ENCODE data around the gene MEGF8. TPM values are rescaled to one million over a fixed set of nuclear protein-coding genes. Genes with fewer than 3 reads are reported as not detected.

Gene MEGF8
- total and polyA plus RNA-seq, 2 of the 8 experiments (the other 6 are each of a cell fraction or from before 2014, with no cell fraction given): 13.0 to 23.7 TPM

DNA sequence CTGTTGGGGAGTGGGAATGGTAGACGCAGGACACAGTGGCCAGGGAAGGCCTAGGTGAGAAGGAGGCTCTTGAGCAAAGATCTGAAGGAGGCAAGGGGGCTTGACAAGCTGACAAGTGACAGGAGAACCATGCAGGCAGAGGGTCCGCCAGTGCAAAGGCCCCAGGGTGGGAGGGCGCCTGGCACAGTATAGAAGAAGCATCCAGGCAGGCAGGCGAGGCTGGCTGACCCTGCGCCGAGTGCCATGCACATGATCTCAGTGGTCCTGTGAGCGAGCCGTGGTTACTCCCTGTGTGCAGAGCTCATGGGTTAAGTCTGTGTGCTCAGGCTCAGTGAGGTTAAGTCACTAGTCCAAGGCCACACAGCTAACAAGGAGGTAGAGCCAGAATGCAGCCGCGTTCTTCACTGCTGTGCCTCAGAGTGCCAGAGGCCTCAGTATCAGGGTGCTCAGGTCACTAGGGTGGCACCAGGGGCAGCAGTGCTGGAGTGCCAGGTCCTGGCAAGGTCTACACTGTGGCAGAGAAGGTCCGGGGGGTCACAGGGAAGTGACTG, 49.5 kb downstream of the MEGF8 start:
- ChIA-PET POLR2A (ENCODE audit: partially characterized antibody) (interaction anchor here (2.2 kb wide), 1 partner anchor 21 kb away, joined by 5 read pairs; no protein-coding TSS in a partner anchor), CTCF (ENCODE audit: partially characterized antibody) (no interaction called here)
- Histone ChIP-seq H3K27me3 (replicated peaks in 1 of 4; ENCODE audit: control insufficient read depth in 3 of 4, extremely low read depth in 1 of 4, insufficient read depth in 3 of 4, low read length in 3 of 4) (no peaks in the 10 kb centered on the region; a peak in 1 of 7 replicates), H3K9me3 (ENCODE audit: insufficient read depth in 2 of 2, low read depth in 1 of 2, low read length in 1 of 2) (no peaks in the 10 kb centered on the region), H4K5ac (ENCODE audit: insufficient read length, low read depth, low read length) (no peak overlapping the region), H3K14ac (ENCODE audit: insufficient read length) (no peak overlapping the region), H4K8ac (ENCODE audit: extremely low read depth, insufficient read depth, low read length) (no peak overlapping the region), H2AFZ (ENCODE audit: low read length) (no peak overlapping the region), H4K20me1 (replicated peaks in 1 of 2; ENCODE audit: control insufficient read depth in 1 of 2, insufficient read depth in 2 of 2, low read length in 2 of 2) (no peaks in the 10 kb centered on the region), H3K4me2 (ENCODE audit: insufficient read depth in 1 of 2, low read depth in 2 of 2, low read length in 2 of 2) (no peak overlapping the region), H3K56ac (replicated peaks; ENCODE audit: insufficient read length, low read depth, low read length) (no peak overlapping the region), H2BK20ac (ENCODE audit: low read length) (no peak overlapping the region), H3K4ac (replicated peaks; ENCODE audit: insufficient read length, low read depth, low read length) (no peak overlapping the region), H2BK5ac (ENCODE audit: low read depth, low read length) (peak overlapping the region; percentile 37; the same call in 1 of the 2 replicates), H3K27ac (ENCODE audit: low read depth, low read length) (no peak overlapping the region), H3K4me1 (replicated peaks in 1 of 4; ENCODE audit: control insufficient read depth in 3 of 4, insufficient read depth in 4 of 4, low read length in 3 of 4) (peaks cover 6 to 15% (median 8%) of the 10 kb centered on the region in 4 experiments), H4K91ac (replicated peaks; ENCODE audit: insufficient read length, low read length) (no peak overlapping the region), H3K23me2 (ENCODE audit: low read depth, low read length) (no peaks in the 10 kb centered on the region; the same call in 1 of the 2 replicates), H2BK120ac (replicated peaks; ENCODE audit: low read depth, low read length) (no peak overlapping the region), H2BK12ac (ENCODE audit: low read depth, low read length) (no peak overlapping the region), H3K79me1 (ENCODE audit: low read depth, low read length) (no peaks in the 10 kb centered on the region; the same call in 1 of the 2 replicates), H3K79me2 (ENCODE audit: control insufficient read depth in 1 of 2, insufficient read depth in 2 of 2, low read length in 2 of 2) (no peaks in the 10 kb centered on the region), H2BK15ac (ENCODE audit: low read length) (no peak overlapping the region), H3K36me3 (ENCODE audit: control insufficient read depth in 2 of 4, insufficient read depth in 4 of 4, low read length in 3 of 4) (peaks cover 0 to 7% (median 0%) of the 10 kb centered on the region in 4 experiments; a peak in 3 of 8 replicates), H3K23ac (ENCODE audit: insufficient read length) (no peak overlapping the region), H3K4me3 (ENCODE audit: extremely low read depth in 1 of 4, insufficient read depth in 2 of 4, low read depth in 3 of 4, low read length in 4 of 4) (no peak overlapping the region), H3K18ac (ENCODE audit: extremely low read depth, low read length) (no peak overlapping the region), H3K9ac (replicated peaks in 1 of 4; ENCODE audit: extremely low read depth in 1 of 4, low read depth in 3 of 4, low read length in 3 of 4) (no peak overlapping the region), H2AK5ac (ENCODE audit: low read depth, low read length) (no peak overlapping the region)
- no peak for DNase-seq (ENCODE audit: low read depth in 1 of 2, low spot score in 2 of 2)
- FAIRE-seq: no peak
- WGBS, 2 experiments (ENCODE audit: extremely low coverage in 1 of 2, insufficient coverage in 1 of 2, insufficient read length in 1 of 2, insufficient replicate concordance in 2 of 2, low coverage in 1 of 2, low lambda C conversion rate in 2 of 2, missing lambda C conversion rate in 1 of 2): 99% methylated on average over 9 of the region's 11 CpGs; no CpG with 5 or more reads in 1 of the 2 experiments
- TF ChIP-seq SAP30 (IDR thresholded peaks at IDR 0.05; ENCODE audit: insufficient read depth, insufficient replicate concordance, low read length) (no peak), POLR2AphosphoS5 (IDR thresholded peaks at IDR 0.05; ENCODE audit: low read depth, low read length) (no peak), ASH2L (IDR thresholded peaks at IDR 0.05; ENCODE audit: low read length) (no peak), TBP (IDR thresholded peaks at IDR 0.05; ENCODE audit: low read depth, low read length) (no peak), TCF12 (IDR thresholded peaks at IDR 0.05; ENCODE audit: low read depth, low read length) (no peak), JUN (IDR thresholded peaks at IDR 0.05; ENCODE audit: low read depth, low read length) (no peak), RNF2 (IDR thresholded peaks at IDR 0.05; ENCODE audit: borderline replicate concordance, low read depth, low read length, missing control alignments, poor library complexity, severe bottlenecking) (no peak), SUZ12 (IDR thresholded peaks at IDR 0.05; ENCODE audit: low read length) (no peak), GABPA (IDR thresholded peaks at IDR 0.05; ENCODE audit: borderline replicate concordance, insufficient read depth, low read length) (no peak), KDM4A (IDR thresholded peaks at IDR 0.05; ENCODE audit: low read depth, low read length, severe bottlenecking) (no peak), CHD2 (IDR thresholded peaks at IDR 0.05; ENCODE audit: low read length) (no peak), RAD21 (IDR thresholded peaks at IDR 0.05 in 1 of 2, conservative IDR thresholded peaks at IDR 0.05 in 1 of 2; ENCODE audit: low read depth in 2 of 2, low read length in 2 of 2) (no peak)
